ENCODE results near the gene ERICH3. TPM values are rescaled to one million over a fixed set of nuclear protein-coding genes. Genes with fewer than 3 reads are reported as not detected.

Gene ERICH3
- total RNA-seq, 2 experiments from 2014 or later: not detected

DNA sequence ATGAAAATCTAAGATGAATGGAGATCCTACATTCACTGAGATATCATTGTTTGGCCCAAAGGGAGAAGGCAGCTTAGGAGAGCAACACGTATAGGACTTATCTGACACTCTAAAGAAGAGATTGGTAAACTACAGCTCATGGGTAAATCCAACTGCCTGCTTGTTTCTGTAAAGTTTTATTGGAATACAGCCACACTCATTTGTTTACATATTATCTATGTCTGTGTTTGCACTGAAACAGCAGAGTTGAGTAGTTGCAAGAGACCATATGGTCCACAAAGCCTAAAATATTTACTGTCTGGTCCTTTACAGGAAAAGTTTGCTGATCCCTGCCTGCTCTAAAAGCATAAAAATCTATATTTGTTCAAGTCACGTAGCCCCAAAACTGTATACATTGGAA lies 146.9 kb downstream of the ERICH3 start:
- H3K4me3 ChIP-seq (ENCODE audit: low read length): no peak overlapping the region
- Mint-ChIP-seq H3K4me1 (ENCODE audit: low read depth) (no peaks in the 10 kb centered on the region), H3K27me3 (no peaks in the 10 kb centered on the region), H3K4me3 (no peak overlapping the region), H3K9me3 (no peaks in the 10 kb centered on the region), H3K36me3 (ENCODE audit: low read depth) (no peaks in the 10 kb centered on the region), H3K27ac (no peak overlapping the region)
- H3K36me3 ChIP-seq (ENCODE audit: insufficient read depth, low read length): no peaks in the 10 kb centered on the region
- ChIA-PET POLR2A (no interaction called here), CTCF (no interaction called here)
- H3K4me1 ChIP-seq (ENCODE audit: insufficient read depth, low read length): no peaks in the 10 kb centered on the region
- no peak for DNase-seq
- H3K27ac ChIP-seq (ENCODE audit: low read depth in 1 of 2, low read length in 2 of 2): no peak overlapping the region
- H3K27me3 ChIP-seq (ENCODE audit: control insufficient read depth in 1 of 2, insufficient read depth in 2 of 2, low read length in 2 of 2): peaks cover 0 to 2% of the 10 kb centered on the region in 2 experiments
- no peaks in the 10 kb centered on the region for H3K9me3 ChIP-seq (ENCODE audit: control insufficient read depth in 1 of 2, insufficient read depth in 1 of 2, low read length in 2 of 2)
- no peak for ATAC-seq (ENCODE audit: poor library complexity)
- TF ChIP-seq, protein P1, sequence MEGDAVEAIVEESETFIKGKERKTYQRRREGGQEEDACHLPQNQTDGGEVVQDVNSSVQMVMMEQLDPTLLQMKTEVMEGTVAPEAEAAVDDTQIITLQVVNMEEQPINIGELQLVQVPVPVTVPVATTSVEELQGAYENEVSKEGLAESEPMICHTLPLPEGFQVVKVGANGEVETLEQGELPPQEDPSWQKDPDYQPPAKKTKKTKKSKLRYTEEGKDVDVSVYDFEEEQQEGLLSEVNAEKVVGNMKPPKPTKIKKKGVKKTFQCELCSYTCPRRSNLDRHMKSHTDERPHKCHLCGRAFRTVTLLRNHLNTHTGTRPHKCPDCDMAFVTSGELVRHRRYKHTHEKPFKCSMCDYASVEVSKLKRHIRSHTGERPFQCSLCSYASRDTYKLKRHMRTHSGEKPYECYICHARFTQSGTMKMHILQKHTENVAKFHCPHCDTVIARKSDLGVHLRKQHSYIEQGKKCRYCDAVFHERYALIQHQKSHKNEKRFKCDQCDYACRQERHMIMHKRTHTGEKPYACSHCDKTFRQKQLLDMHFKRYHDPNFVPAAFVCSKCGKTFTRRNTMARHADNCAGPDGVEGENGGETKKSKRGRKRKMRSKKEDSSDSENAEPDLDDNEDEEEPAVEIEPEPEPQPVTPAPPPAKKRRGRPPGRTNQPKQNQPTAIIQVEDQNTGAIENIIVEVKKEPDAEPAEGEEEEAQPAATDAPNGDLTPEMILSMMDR (IDR thresholded peaks at IDR 0.05): no peak
- intact Hi-C loops (cut with DNase I, micrococcal nuclease): no loop called here

DNA sequence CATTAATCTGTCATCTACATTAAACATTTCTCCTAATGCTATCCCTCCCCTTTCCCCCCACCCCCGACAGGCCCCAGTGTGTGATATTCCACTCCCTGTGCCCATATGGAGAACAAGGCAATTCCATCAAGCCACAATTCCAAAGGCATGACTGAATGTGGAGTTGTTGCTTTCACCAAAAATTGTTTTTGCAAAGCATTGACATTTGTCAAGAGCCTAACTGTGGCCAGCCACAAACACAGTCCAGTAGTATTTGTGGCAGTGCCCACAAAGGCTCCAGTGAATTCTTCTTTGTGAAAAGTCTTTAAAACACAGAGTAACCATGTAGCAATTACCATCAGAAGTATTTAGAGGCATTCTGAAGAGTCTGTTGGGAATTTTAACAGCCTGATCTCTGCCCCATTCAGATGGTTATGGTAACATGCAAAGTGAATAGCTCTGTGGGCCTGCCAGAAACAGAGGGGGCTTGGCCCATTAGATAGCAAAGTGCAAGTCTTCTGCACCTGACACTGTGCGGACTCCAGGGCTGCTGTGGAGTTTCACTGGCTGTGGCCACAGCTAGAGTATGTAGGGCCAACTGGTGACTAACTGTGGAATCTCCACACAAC lies 149.6 kb downstream of the ERICH3 start:
- ATAC-seq (ENCODE audit: poor library complexity): no peak
- H3K9me3 Mint-ChIP-seq: no peaks in the 10 kb centered on the region
- Histone ChIP-seq H3K9me3 (ENCODE audit: control insufficient read depth in 1 of 2, insufficient read depth in 1 of 2, low read length in 2 of 2) (no peaks in the 10 kb centered on the region), H3K27ac (ENCODE audit: low read depth in 1 of 2, low read length in 2 of 2) (no peak overlapping the region), H3K4me3 (ENCODE audit: low read length) (no peak overlapping the region), H3K36me3 (ENCODE audit: insufficient read depth, low read length) (no peaks in the 10 kb centered on the region), H3K27me3 (ENCODE audit: control insufficient read depth in 1 of 2, insufficient read depth in 2 of 2, low read length in 2 of 2) (peaks cover 0 to 2% of the 10 kb centered on the region in 2 experiments), H3K4me1 (ENCODE audit: insufficient read depth, low read length) (no peaks in the 10 kb centered on the region)
- TF ChIP-seq, protein P1 (IDR thresholded peaks at IDR 0.05): no peak
- DNase-seq: no peak
- H3K4me3 Mint-ChIP-seq: no peak overlapping the region
- H3K27ac Mint-ChIP-seq: no peak overlapping the region
- intact Hi-C loops (cut with DNase I, micrococcal nuclease): no loop called here
- CTCF ChIA-PET: no interaction called here
- POLR2A ChIA-PET: interaction anchor here (0.7 kb wide), 1 partner anchor 121 kb away, joined by 3 read pairs; no protein-coding TSS in a partner anchor
- H3K4me1 Mint-ChIP-seq (ENCODE audit: low read depth): no peaks in the 10 kb centered on the region
- no peaks in the 10 kb centered on the region for H3K36me3 Mint-ChIP-seq (ENCODE audit: low read depth)
- peaks cover 11% of the 10 kb centered on the region for H3K27me3 Mint-ChIP-seq

DNA sequence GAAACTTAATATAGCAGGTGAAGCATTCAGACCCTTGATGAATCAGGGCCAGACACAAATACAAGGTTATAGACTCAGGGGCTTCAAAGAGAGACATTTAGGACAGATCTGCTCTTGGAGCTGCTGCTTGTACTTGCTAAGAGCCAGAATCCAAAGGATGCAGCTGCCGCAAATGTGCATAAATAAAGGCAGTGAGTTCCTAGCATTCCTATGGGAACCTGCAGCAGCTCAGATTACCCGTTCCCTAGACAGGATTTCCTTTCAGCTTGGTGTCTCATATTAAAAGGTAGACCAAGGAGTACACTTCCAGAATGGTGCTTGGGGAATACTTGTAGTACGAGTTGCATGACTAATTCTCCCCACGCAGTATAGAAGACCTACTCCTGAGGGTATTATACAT lies 151.4 kb downstream of the ERICH3 start:
- H3K9me3 ChIP-seq (ENCODE audit: control insufficient read depth in 1 of 2, insufficient read depth in 1 of 2, low read length in 2 of 2): no peaks in the 10 kb centered on the region
- Mint-ChIP-seq H3K36me3 (ENCODE audit: low read depth) (no peaks in the 10 kb centered on the region), H3K4me1 (ENCODE audit: low read depth) (no peaks in the 10 kb centered on the region), H3K27ac (no peak overlapping the region), H3K27me3 (peaks cover 18% of the 10 kb centered on the region), H3K9me3 (no peaks in the 10 kb centered on the region), H3K4me3 (no peak overlapping the region)
- TF ChIP-seq, protein P1 (IDR thresholded peaks at IDR 0.05): no peak
- no peaks in the 10 kb centered on the region for H3K36me3 ChIP-seq (ENCODE audit: insufficient read depth, low read length)
- ChIA-PET CTCF (no interaction called here), POLR2A (no interaction called here)
- ATAC-seq (ENCODE audit: poor library complexity): no peak
- DNase-seq: no peak
- no peaks in the 10 kb centered on the region for H3K4me1 ChIP-seq (ENCODE audit: insufficient read depth, low read length)
- H3K27ac ChIP-seq (ENCODE audit: low read depth in 1 of 2, low read length in 2 of 2): no peak overlapping the region
- H3K4me3 ChIP-seq (ENCODE audit: low read length): no peak overlapping the region
- peaks cover 0 to 2% of the 10 kb centered on the region in 2 experiments for H3K27me3 ChIP-seq (ENCODE audit: control insufficient read depth in 1 of 2, insufficient read depth in 2 of 2, low read length in 2 of 2)
- intact Hi-C loops (cut with DNase I, micrococcal nuclease): no loop called here

Other genes with a start within 250 kb of the ERICH3 start
- not detected for gene LRRC53, start 161.2 kb downstream of the ERICH3 start, total RNA-seq
- gene CRYZ, start 59.3 kb upstream of the ERICH3 start, total RNA-seq: 1 to 10 TPM; 4.6 to 6.2 TPM
- 10 to 100 TPM in 1 of 2 experiments, 1 to 10 TPM in 1; 9.9 to 10.1 TPM for gene TYW3, start 59.4 kb upstream of the ERICH3 start, total RNA-seq

All from CD4-positive, alpha-beta T cell (primary cell).